HG03196 (cell line): Measurements from ENCODE around the gene GRID2.
"Not testable (repeated sequence)": the region's sequence is repeated elsewhere in the genome, so short reads cannot be mapped to it uniquely, and the experiment has no call there.

Experiments used
- ATAC-seq: cut with Tn5 transposase; IDR thresholded peaks from one replicate; pipeline ENCODE4 v1.9.1; 2021; ENCODE audit not compliant: unreplicated experiment

The GRID2 gene

DNA sequence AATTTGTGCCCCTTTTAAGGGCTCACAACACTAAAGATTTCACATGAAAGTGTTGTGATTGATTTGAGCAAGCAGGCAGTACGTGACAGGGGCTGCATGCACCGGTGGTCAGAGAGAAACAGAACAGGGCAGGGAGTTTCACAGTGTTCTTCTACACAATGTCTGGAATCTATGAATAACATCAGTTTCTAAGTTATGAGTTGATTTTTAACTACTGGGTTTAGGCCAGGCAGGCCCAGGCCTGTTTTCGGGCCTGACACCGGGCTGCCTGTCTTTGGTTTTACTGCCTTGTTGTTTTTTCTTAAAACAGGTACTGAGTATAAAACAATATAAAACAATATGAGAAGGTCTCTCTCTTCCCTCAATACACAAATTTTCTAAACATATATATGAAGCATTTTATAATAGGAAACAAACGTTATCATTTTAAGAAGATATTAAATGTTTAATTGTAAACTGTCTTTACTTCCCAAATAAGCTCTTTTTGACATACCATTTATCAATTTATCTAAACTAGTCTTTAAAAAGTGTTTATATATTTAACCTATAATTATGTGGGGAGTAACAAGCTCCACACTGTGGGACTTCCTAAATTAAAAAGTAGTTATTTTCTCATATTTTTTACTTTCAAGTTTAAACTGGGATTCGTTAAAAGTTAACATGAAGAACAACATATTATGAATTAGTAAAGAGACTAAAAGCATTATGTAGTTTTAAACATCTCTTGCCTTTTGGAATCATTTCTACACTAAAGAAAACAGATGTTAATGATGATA lies 997.2 kb downstream of the GRID2 start:
- not testable (repeated sequence) for ATAC-seq

DNA sequence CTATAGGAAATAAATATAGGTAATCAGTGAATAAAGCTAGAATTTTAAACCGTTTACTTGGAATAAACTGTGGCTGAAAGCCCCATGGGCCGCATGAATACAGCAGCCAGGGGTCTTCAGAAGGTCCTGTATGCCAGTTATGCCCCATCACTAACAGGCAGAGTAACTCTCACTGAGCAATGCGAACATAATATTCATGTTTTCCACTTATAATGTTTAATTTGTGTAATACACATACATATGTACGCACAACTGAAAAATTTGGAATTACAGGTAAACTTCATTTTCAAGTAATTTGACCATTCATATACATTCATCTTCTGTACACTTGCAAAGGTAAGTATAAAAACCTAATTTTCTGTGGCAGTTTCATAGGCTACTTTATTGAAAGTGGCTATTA lies 998.5 kb downstream of the GRID2 start:
- ATAC-seq: no peak

DNA sequence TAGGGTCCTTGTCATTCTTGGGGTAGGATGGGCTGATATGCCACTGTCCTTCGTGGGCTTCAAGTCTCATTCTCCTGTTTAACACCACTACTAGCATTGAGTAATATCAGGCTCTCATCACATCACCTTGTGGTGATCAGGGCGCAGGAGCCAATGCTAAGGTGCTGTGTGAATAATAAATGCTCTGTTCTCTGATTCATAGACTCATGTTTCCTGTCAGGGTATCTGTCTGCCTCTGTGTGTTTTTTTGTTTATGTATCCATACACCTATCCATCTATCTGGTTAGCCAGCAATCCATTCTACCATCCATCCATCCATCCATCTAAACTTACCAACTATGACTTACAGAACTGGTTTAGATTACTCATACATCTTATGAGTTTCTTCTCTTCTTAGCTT lies 999.7 kb downstream of the GRID2 start:
- ATAC-seq: no peak

DNA sequence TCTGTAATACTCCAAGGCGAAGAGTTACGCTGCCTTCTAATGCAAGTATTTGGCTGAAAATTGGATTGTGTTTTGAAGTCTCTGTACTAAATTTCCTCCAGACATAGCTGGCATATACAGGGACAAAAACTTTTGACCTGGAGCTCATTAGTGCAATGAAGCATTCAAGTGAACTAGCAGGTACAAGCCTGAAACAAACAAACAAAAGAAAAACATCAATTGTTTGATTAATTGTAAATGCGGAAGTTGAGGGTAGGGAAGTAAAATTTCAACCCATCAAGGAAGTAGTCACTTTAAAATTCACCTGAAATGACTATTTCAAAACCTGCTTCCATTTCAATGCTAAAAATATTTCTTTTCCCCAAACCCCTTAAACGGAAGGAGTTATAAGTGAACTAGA lies 1008.5 kb downstream of the GRID2 start:
- ATAC-seq: no peak

DNA sequence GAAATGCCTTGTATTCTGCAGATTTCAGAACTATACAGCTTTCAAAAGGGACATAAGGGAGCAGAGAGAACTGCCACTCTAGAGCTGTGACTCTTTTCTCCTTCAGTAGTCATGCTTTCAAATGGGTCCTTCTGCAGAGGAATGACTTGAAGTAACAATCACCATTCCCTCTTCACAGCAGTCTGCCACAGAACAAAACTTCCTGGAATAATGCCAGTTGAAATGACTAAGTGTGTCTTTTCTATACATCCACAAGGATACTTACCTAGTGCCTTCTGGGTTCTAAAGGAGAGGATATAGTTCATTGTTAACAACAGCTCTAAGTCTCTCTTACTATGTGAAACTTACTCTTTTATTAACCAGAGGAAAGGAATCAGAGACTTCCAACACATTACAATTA lies 1009.4 kb downstream of the GRID2 start:
- ATAC-seq: no peak

DNA sequence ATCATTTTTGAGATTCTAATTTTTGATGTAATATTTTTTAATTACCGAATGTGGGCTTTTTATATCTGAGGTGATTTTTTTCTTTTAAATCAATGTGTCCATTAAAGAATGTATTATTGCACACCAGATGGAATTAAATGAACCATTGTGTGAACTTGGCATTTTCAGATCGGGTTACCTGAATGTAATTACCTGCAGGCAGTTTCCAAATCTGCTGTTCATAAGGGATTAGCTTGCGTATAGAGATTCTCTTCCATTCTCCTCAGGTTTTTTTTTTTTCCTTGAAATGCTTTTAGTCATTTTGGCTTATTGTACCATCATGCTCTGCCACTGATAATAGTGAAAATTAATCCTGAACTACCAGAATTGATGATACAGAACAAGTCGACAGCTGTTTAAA lies 1013.3 kb downstream of the GRID2 start:
- no peak for ATAC-seq

DNA sequence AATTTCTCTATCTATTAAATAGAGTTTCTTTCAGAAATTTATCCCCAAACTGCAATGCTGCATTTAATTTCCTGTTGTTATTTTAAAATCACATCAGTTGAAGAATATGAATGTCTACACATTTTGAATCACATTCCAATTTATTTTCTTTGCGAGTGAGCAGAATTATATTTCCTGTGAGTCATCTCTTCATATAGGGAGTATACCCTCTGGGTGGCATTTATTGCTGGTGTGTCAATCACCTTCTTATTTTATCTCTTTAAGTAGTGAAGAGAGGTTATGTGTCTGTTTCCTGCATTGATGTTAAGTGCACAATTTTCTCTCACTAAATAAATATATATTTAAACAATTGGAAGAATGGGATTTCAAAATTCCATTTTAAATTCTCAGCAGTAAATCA lies 1013.8 kb downstream of the GRID2 start:
- no peak for ATAC-seq

DNA sequence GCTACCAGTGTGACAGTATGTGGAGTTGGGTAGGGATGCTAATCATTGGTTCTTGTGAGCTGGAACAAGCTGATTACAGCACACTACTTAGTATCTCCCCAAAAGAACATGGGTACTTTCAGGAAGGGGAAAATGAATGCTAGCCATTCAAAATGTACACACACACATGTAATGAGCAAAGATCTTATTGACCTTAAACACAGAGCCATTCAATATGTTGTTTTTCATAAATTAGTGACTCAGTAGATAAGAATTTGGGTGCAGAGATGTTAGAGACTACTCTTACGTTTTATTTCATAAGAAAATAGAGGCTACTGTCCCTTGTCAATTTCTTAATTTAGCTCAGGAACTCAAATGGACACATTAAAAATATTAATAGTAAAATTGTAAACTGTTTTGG lies 1015.3 kb downstream of the GRID2 start:
- ATAC-seq: no peak

DNA sequence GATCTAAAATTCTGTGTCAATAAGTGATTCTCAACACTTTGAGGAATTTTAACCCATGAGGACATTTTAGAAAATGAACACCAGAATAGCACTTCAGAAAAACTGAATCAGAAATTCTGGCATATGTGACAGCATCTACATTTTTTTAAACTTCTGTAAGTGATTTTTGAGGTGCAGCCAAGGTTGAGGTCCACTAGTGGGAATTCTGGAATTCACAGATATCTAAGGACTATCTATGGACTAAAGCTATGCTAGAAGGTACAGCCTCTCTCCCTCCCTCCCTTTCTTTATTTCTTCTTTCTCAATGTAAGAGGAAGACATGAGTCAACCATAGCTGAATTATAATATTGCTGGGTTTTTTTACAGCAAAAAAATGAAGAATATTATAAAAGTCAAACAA lies 1016.6 kb downstream of the GRID2 start:
- ATAC-seq: no peak

DNA sequence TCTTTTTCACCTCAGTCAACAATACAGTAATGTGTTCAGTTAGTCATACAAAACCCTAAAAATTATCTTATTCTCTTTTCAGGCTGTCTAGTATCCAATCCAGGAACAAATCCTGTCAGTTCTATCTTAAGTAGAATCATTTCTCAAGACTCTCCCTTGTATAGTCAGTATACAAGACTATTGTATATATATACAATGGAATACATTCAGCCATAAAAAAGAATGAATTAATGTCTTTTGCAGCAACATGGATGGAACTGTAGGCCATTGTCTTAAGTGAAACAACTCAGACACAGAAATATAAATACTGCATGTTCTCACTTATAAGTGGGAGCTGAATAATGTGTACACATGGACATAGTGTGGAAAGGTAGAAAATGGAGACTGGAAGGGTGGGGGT lies 1023.6 kb downstream of the GRID2 start:
- ATAC-seq: no peak

DNA sequence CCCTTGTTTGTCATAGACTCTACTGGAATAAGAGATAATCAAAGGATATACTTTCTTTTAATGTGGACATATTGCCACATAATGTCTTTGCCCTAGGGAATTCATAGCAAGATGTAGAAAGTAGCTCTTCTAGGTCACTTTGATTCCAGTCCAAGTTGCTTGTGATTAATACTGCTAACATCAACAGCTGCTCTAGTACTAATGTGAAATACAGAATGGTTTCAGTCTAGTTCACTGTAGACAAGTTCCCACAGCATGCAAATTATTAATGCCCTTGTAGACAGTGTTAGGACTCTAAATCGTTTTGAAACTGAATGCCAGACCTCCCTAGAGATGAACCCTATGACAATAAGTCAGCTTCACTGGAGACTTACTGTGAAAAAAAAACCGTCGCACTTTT lies 1030.2 kb downstream of the GRID2 start:
- ATAC-seq: peak; percentile 92

DNA sequence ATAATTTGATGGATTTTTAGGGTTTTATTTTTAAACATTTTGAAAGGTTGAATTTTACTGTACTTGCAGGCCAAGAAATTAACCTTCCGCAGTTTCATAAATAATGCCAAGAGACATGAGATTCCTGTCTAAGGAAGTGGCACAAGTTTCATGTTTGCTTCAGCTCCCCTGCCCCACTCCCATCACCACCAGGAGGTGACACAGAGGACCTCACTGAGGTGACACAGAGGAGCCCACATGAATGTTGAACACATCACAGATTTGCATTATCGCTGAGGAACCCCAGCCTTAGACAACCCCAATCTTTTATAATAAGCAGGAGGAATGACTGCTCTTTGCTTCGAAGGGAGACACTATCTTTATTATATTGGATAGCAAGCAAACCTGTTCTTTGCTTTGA lies 1033.4 kb downstream of the GRID2 start:
- ATAC-seq: no peak

DNA sequence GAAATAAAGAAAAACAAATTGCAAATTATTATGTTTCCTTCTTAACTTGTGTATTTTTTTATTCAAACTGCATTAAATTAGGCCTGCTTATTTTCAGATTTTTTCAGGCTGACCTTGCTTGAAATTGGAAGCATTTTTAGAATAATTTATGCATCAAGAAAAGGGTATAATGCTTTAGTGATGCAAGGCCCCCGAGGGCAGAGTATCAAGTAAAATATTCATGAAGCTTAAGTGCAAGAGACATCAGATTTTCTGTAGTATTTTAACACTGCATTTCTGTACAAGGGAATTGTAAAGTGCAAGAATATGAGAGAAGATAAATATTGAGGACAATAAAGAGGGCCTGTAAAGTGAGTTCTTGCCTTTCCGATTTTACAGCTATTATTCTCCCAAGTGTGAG lies 1039.0 kb downstream of the GRID2 start:
- ATAC-seq: no peak

DNA sequence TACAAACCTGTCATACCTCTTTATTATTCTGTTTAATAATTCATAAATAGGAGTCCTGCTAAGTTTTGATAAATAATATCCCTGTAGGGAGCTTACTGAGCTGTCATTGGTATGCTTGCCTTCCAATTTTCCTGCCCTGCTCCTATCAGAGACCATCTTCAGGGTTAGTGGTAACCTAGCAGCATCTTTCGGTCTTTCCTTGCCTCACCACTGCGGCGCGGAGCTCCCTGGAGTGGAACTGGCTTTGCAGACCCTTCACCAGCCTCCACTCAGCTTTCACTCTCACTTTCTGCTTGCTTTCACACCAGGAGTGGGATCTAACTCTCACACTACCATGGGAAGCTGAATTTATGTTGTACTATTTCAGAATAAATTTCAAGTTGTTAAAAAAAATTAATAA lies 1043.1 kb downstream of the GRID2 start:
- no peak for ATAC-seq

DNA sequence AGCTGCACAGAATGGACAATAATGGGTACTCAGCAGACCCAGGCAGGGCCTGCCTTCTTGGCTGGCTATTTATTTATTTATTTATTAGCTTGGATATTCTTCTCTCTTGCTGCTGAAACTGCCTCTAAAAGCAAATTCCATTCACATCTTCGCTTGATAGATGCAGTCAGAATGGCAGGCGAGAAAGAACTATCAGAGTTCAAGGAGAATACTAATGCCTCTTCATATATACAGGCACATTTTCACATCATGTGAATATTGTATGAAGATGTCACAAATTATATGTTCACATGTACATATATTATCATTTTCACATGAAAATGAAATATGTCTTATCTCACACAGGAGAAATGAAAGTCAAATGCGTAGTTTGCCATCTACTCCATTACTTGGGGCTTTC lies 1045.1 kb downstream of the GRID2 start:
- ATAC-seq: no peak

DNA sequence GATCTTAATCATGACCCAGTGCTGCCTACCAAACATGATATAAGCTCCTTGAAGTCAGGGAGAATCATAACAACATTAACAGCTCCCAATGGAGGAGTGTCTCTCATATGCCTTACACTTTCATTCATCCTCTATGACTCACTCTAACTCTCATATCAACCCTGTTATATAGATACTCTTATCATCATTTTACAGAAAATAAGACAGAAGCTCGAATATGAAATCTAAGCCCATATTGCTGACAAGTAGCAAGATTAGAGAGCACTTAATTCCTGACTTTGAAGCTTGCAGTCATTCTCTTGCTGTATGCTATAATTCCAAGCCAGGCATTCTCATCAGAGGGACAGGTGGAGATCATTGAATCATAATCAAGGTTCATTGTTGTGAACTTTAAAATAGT lies 1048.1 kb downstream of the GRID2 start:
- no peak for ATAC-seq

DNA sequence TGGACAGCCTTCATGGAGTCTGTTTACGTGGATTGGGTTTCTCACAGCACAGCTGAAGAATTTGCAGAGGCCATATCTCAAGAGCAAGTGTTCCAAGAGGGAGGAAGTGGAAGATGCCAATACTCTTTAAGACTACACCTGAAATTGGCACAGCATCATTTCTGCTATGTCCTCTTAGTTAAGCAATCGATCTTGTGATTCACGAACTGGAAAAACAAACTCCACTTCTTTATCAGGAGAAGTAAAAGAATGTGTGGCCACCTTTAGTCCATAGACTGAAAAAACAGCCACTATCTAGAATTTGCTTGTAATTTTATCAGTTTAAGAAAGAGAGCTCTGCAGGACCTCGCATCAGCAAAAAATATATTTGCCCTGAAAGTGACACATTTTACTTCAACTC lies 1051.6 kb downstream of the GRID2 start:
- ATAC-seq: no peak

DNA sequence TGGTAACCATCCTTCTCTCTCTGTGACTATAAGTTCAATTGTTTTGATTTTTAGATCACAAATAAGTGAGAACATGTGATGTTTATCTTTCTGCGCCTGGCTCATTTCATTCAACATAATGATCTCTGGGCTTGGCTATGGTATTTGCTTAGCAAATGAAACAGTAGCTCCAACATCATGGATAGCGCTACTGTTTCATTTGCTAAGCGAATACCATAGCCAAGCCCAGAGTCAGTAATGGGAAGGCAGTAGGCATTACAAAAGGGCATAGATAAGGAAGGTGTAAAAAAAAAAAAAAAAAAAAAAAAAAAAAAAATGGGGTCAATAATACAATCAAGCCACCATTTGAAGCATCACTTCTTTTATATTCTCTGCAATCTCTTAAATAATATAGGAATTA lies 1055.8 kb downstream of the GRID2 start:
- ATAC-seq: no peak

DNA sequence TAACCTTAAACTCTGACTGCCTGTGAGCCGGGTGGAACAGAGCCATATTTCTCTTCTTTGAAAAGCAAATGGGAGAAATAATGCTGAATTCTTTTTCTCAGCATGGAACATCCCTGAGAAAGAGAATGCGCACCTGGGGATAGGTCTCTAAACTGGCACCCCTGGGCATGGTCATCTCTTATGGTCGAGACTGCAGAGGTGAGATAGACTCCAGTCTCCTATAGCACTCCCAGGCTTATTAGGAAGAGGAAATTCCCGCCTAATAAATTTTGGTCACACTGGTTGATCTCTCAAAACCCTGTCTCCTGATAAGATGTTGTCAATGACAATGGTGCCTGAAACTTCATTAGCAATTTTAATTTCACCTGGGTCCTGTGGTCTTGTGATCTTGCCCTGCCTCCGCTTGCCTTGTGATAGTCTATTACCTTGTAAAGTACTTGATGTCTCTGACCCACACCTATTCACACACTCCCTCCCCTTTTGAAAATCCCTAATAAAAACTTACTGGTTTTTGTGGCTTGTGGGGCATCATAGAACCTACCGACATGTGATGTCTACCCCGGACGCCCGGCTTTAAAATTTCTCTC lies 1062.5 kb downstream of the GRID2 start:
- not testable (repeated sequence) for ATAC-seq

DNA sequence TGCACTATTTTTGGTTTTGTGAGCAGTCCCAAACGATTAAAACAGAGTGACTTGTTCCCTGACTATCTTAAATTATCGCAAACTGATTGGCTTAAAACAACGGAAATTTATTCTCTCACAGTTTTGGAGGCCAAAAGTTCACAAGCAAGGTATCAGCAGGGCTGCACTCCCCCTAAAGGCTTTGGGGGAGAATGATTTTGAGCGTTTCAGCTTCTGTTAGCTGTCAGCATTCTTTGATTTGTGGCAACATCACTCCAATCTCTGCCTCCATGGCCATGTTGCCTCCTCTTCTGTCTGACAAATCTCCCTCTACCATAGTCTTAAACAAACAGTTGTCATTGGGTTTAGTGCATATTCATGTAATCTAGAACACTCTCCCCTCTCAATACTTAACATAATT lies 1065.2 kb downstream of the GRID2 start:
- ATAC-seq: no peak

DNA sequence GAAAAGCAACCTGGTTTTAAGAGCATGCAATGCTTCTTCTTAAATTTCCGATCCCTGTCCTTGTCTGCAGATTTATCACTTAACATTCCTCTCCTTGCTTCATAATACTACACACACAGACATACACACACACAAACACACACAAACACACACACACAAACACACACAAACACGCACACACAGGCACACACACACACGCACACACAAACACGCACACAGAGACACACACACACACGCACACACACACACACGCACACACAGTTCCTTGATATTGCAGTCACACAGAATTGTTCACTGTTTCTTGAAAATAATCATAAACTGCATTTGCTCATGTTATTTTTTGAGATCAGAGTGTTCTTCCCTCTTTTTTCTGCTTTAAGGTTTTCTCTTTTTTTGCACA lies 1066.5 kb downstream of the GRID2 start:
- ATAC-seq: no peak

DNA sequence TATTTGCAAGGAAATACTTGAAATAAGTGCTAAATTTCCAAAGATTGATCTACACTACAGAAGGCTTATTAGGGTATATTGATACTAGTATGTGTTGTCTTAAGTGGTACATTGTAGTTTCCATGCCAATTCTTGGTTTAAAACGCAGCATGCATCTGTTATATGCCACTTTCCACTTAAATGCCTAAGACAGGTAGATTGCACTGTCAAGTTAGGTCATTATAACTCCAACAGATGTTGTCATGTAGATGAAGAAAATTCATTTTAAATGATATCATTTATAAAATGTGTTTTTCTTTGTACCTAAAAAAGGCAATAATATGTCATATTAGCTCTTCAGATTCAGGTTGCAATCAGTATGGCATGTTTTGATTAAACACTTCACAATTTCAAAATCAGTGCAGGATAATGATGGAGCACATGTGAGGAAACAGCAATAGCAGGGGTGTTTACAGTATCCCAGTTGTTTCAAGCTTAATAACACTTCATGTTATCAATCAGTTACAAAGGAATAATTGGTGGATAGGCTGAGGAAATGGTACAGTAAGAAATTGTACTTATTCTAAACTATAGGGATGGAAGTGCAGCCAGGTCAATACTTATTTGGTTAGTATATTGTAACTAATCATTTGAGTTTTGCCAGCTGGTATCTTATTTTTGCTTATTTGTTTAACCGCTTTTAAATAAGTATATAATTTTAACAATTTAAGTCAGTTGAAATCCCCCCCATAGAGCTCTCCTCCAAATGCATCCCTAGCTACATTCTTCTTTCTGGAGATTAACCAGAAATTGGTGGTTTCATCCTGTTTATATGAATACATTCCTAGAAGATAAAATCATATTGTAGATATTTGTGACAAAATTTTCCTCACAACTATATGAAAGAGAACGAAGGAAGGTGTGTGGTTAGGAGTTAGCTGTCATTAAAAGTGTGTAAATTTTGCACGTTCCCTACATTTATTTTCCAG lies 1070.4 kb downstream of the GRID2 start:
- no peak for ATAC-seq
